GM21367 (cell line): ENCODE measurements around the gene GTF2F1.
"Not testable (repeated sequence)": the region's sequence is repeated elsewhere in the genome, so short reads cannot be mapped to it uniquely, and the experiment has no call there.

Experiments used
- ATAC-seq: cut with Tn5 transposase; IDR thresholded peaks from one replicate; pipeline ENCODE4 v1.9.1; 2021; ENCODE audit not compliant: unreplicated experiment

GTF2F1 gene, protein sequence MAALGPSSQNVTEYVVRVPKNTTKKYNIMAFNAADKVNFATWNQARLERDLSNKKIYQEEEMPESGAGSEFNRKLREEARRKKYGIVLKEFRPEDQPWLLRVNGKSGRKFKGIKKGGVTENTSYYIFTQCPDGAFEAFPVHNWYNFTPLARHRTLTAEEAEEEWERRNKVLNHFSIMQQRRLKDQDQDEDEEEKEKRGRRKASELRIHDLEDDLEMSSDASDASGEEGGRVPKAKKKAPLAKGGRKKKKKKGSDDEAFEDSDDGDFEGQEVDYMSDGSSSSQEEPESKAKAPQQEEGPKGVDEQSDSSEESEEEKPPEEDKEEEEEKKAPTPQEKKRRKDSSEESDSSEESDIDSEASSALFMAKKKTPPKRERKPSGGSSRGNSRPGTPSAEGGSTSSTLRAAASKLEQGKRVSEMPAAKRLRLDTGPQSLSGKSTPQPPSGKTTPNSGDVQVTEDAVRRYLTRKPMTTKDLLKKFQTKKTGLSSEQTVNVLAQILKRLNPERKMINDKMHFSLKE

DNA sequence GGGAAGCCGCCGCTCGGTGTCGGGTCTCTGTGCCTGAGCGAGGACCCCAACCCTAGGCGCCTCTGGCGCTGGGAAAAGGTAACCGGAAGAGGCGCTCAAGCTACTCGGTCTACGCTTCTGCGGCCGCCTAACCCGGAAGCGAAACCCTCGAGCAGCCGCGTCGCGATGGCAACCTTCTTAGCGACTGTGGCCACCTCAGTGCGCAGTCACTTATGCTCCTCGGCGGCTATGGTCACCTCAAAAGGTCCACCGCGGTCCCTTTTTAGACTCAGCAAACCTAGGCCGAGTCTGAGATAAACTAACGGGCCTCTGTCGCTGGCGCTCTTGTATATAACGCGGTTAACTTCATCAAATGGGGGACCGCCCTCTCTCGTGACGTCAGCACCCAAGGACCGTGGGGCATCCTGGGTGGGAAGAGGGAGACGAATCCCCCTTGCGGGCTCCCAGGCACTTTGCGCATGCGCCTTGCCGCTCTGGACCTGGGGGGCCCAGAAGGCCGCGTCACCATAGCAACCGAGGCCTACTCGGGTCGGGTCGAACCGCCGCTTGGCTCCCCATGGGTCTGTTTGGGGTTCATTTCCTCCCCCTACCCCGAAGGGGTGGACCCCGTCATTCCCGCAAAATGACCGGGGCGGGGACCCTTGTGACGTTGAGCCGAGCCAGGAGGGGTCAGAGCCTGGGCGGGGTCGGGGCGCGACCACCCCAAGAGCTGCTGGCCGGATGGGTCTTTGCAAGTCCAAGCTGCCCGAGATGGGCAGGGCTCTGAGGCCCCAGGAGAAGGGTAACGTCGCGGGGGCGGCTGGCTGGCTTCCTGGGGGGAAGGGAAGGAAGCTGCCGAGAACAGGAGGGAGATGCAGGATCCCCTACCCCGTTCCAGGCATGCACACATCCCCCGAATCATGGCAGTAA lies at the start of gene GTF2F1:
Gene GTF2F1 (minus strand): TSS at position 91 of the 909 bp plus-strand sequence. CDS start 169 bp downstream, outside the sequence.
- ATAC-seq: peak; percentile 54

DNA sequence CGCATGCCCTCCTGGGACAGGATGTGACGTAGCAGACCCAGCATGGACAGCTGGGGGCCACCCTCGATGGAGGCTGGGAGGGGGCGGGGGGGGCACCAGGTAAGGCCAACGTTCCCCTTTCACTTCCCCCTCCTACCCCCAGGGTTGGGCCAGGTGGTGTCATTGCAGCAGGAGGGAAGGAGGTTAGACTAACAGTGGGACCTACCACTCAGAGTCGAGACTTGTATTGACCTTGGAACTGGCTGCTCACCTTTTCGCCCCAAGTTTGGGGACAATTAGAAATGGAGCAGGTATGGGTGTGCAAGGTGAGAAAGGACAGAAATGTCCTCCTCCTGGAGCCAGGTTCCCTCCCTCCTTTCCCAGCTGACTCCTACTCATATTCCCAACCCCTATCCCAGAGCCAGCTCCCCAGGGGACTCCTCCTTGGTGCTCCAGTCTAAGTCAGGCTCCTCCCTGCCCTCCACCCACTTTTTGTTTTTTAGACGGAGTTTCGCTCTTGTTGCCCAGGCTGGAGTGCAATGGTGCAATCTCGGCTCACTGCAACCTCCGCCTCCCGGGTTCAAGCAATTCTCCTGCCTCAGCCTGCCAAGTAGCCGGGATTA lies 49.2 kb upstream of the GTF2F1 start:
- no peak for ATAC-seq

DNA sequence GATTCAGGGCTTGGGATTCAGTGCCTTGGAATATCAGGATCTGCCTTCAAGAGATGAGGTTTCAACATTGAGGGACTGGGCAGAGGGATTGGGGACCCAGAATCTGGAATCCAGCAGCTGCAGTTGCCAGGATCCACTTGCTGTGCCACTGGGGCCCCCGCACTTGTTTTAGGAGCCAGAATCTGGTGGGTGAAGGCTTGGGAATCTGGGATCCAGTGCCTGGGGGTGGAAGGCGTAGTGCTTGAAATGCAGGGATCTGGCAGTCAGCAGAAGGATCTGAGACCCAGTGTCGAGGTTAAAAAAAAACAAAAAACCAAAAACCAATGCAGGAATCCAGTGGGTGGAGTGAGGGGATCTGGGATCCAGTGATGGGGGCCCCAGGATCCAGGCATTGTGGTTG lies 47.9 kb upstream of the GTF2F1 start:
- ATAC-seq: no peak

DNA sequence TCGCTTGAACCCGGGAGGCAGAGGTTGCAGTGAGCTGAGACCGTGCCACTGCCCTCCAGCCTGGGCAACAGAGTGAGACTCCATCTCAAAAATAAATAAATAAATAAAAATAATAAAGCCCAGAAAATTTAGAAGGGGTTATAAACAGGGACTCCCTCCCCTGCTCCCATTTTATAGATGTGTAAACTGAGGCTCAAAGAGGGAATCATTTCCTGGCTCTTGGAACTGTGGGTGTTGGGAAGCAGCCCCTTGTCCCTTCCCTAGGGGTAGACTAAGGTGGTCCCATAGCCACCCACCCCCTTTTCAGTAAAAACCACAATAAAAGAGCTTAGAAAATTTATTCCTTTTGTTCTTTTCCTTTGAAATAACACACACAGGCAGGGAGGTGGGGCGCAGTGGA lies 46.8 kb upstream of the GTF2F1 start:
- ATAC-seq: no peak

DNA sequence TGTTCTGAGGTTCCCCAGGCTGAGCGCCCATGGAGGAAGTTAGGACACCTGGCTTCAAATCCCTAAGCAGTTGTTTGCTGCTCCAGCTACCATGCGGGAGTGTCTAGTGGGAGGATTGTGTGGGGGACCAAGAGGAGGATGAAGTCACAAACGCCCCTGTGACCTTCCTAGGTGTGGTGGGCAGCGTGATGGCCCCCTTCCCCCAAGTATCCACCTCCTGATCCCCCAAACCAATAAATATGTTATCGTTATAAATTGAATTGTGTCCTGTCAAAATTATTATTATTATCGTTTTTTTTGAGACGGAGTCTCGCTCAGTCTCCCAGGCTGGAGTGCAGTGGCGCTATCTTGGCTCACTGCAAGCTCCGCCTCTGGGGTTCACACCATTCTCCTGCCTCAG lies 40.7 kb upstream of the GTF2F1 start, which contains the start of gene SLC25A41:
Gene SLC25A41 (minus strand): TSS at position 101 of the 400 bp plus-strand sequence. CDS start 70 bp downstream, at position 31.
- ATAC-seq: no peak

- no peak for ATAC-seq
These were observed 40.2 kb upstream of the GTF2F1 start for GRCh38 chr19:6433165-6433564.

- no peak for ATAC-seq
These were observed 38.9 kb upstream of the GTF2F1 start for GRCh38 chr19:6431891-6432290.

GRCh38 chr19:6429419-6430221 lies 36.7 kb upstream of the GTF2F1 start:
- ATAC-seq: no peak

GRCh38 chr19:6428692-6429418 lies 35.9 kb upstream of the GTF2F1 start:
- not testable (repeated sequence) for ATAC-seq

- no peak for ATAC-seq
These were observed 34.2 kb upstream of the GTF2F1 start for GRCh38 chr19:6427131-6427530.

DNA sequence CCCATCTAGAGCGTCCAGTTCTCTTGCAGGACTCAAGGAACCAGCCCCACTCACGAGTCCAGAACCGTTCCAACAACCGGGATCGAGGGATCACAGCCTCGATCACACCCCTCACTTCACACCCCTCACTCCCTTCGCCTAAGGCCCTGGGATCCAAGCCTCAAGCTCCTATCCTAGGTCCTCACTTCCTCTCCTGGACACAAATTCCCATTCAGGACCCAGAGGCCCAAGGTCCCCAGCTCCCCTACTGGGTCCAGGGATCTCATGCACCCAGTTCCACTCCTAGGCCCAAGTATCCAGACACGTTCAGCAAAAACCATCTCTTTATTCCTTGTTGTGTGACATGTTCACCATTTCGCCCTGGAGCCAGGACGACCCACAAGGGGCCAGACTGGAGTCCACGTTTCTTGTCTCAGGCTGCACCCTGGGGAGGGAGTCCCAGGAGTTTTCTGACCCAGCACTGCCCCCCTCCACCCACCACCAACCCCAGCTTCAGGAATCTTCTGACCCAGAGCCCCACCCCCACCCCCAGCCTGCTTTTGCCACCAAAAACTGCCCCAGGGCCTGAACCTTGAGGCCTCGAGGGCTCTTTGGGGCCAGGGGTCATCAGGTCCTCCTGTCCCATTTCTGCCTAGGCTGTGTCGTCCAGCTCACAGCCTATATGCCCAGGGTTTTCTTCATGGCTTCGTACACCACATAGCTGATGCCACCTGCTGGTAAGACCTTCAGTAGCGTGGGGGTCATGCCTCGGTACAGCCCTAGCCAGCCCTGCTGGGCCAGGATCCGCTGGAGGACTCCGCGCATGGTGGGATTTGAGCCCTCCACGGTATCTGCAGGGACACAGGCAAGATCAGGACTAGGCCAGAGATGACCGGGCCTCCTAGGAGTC lies 33.0 kb upstream of the GTF2F1 start:
- no peak for ATAC-seq

DNA sequence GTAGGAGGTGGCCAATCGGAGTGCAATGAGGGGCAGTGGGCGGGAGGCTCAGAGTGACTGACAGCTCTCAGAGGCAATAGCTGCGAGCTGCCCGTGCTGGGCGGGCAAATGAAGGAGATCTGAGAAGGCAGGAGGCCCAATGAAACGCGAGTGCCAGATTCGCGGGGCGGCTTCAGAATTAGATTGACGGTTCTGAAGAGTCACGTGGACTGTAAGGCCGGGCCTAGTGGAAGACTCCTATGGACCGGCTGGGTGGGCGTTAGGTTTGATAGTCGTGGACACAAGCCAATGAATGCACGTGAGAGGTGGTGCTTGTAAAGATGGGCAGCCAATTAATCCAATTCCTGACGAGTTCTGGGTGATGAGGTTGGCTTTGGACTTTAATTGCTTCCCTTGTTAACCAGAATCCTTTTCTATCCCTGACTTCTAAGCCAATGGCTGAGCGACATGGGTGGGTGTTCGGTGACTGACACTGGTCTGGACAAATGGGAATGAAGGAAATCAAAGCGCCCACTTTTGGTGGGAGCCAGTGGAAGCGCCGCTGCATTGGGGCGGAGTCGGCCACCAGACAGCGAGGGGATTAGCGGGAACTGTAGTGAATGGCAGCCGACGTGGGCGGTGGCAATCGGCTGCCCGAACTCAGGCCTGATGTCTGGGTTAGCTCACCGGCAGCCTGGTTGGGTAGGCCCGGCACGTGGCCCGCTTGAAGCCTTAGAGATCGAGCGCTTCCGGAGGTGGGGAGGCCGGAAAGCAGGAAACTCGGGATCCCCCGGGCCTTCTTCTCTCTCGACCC lies 32.2 kb upstream of the GTF2F1 start:
- ATAC-seq: peak; percentile 73

GRCh38 chr19:6424195-6424938 lies 31.4 kb upstream of the GTF2F1 start, which contains the start of gene KHSRP:
Gene KHSRP (minus strand): TSS chr19:6424811. CDS start chr19:6424701, 110 bp downstream.
- ATAC-seq: no peak

- no peak for ATAC-seq
These were observed 30.7 kb upstream of the GTF2F1 start for GRCh38 chr19:6423499-6424194.

- no peak for ATAC-seq
These were observed 28.4 kb upstream of the GTF2F1 start for GRCh38 chr19:6421075-6422014.
